Measurements from ENCODE around the gene ARMCX1. TPM values are rescaled to one million over a fixed set of nuclear protein-coding genes. Genes with fewer than 3 reads are reported as not detected.

The ARMCX1 gene
- total RNA-seq, result 77.0 and 80.9 TPM in 2 replicates

DNA sequence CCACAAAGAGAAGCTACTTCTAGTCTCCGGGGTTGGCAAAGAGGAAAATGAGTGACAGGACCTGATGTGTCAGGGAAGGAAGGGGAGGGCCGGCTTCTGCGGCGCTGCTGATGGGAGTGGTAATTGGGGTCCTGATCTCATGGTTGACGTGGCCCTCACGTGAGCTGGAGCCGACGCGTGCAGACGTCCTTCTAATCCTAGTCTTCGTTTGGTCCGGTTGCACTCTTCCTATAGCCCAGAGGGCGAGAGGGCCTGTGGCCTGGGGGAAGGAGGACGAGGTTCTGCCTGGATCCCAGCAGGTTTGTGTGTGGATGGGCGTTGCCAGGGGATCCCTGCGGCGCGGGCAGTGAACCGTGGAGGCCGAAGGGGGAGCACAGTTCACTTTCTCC, at the start of gene ARMCX1:
Gene ARMCX1, plus strand, starts transcription at position 186 of the 389 bp plus-strand sequence. CDS start 2,384 bp downstream, outside the sequence.

Other genes starting within 250 kb of the ARMCX1 start
- gene TIMM8A, start 201.8 kb upstream of the ARMCX1 start, total RNA-seq, result 5.3 and 7.6 TPM in 2 replicates
- not detected in 2 replicates for gene BTK, start 164.4 kb upstream of the ARMCX1 start, total RNA-seq
- gene RPL36A, start 159.5 kb upstream of the ARMCX1 start, total RNA-seq, result 216 and 692 TPM in 2 replicates
- 23.7 and 26.5 TPM in 2 replicates for gene GLA, start 142.6 kb upstream of the ARMCX1 start, total RNA-seq
- 86.0 and 87.8 TPM in 2 replicates for gene HNRNPH2, start 142.3 kb upstream of the ARMCX1 start, total RNA-seq
- 6.1 and 6.4 TPM in 2 replicates for gene ARMCX4, start 65.1 kb upstream of the ARMCX1 start, total RNA-seq
- gene ARMCX6, start 67.5 kb downstream of the ARMCX1 start, total RNA-seq, result 22.9 and 28.4 TPM in 2 replicates
- gene ARMCX3, start 72.6 kb downstream of the ARMCX1 start, total RNA-seq, result 61.0 and 77.5 TPM in 2 replicates
- gene ARMCX2, start 109.3 kb downstream of the ARMCX1 start, total RNA-seq, result 67.9 and 78.6 TPM in 2 replicates

Measured in articular chondrocyte of knee joint (primary cell).